ENCODE data around the gene ASCL4.

The ASCL4 gene

GRCh38 chr12:107779077-107779831 is 4.8 kb downstream of the ASCL4 start:
- no peak for DNase-seq

- DNase-seq, result no peak
Measured at GRCh38 chr12:107780298-107780697, 5.8 kb downstream of the ASCL4 start.

- no peak for DNase-seq
Measured at GRCh38 chr12:107782067-107782466, 7.6 kb downstream of the ASCL4 start.

DNA sequence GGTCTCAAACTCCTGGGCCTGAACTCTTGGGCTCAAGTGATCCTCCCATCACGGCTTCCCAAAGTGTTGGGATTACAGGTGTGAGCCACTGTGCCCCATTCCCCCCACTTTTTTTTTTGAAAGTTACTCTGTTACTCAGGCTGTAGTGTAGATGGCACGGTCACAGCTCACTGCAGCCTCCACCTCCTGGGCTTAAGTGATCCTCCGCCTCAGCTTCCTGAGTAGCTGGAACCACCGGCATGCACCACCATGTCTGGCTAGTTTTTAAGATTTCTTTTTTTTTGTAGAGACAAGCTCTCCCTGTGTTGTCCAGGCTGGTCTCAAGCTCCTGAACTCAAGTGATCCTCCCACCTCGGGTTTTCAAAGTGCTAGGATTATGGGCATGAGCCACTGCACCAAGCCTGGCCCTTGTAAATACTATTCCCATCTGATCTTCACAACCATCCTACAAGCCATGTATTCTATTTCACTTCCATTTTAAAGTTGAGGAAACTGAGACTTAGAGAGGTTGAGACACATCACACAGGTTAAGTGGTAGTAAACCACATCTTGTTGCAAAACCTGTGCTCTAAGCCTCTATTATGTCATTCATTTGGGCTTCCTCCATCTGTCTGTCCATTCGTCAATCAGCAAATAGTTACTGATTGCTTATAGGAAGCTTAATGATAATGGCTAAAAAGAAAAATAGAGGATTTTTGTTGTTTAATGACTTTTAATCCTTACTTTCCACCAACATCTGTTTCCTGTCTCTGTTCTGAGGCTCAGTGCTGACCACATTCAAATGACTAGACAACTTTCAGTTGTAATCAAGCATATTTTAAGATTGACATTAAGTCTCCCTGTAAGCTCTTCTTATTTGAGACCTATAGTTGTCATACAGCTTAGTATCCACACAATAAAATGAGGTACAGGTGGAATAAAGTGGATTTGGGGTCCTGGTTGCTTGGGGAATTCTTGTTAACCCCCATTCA is 9.2 kb downstream of the ASCL4 start:
- no peak for DNase-seq

DNA sequence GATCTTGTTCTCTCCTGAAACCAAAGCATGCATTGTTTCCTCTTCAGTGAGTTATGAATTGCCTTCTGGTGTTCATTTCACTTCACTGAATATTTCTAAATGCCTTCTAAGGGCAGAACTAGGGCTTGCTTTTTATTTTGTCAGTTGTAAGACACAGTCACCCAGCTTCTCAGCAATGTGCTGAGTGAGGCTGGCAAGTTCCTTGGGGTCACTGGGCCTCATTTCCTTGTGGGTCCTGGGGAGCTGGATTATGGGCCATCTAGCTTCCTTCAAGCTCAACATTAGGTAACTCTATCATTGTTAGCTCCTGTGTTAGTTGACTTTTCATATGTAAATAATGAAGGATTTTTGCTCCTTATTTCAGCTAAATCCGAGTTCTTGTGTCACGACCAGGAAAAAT is 13.8 kb downstream of the ASCL4 start:
- DNase-seq, result no peak

DNA sequence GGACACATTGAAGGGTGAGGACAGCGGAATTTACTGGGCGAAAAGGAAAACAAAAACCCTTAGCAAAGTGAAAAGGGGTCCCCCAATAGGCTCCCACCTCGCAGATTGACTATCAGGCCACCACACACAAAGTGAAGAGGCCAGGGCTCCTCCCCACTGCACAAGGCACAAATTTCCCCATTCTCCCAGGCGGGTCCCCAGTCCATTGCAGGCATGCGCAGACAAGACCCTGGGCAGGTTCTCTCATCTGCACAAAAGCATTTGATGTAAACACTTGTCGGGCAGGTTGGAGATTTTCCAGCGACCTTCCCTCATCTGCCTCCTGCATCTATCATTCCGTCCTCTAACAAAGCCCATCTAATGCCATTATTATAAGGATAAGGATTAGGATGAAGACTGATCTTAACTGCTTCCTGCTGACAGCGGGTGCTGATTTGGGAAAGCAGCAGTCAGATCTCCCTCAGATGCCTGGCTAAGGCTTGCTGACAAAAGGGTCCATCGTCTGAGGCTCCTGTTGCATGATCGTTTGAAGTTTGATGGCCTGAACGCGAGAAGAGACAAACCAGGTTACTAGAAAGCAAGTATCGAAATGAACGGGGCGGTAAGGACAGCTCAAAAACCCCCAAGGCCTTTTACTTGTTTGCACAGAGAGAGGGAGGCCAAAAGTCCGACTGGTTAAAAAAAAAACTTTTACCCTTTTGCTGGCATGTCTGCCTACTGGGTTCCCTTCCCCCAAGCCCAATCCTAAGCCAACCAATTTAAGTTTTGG is 14.4 kb downstream of the ASCL4 start:
- no peak for DNase-seq

DNA sequence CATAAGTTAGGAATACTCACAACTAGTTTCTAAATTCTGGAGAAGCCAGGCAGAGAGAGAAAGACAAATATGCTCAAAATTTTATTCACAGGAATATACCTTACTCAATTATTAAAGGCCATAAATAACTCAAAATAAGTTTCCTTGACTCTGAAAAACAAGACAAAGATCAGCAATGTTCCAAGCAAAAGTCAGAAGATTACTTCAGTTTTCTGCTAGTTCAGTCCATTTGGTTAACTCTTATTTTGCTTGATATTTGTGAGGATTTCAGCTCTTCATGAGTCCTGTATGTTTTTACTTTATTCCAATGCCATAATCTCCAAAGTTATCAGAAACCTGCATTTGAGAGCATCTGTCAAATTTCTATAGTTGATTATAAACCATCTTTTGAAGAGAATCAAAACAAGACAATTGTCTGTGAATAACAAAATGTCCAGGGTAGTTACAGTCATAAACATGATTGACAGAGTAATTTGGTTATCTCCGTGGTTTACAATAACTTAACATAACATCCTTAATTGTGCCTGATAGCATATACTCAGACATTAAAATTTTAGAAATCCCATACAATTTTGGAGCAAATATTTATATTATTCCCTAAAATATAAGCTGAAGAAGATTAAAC is 17.1 kb downstream of the ASCL4 start:
- DNase-seq, result no peak

DNA sequence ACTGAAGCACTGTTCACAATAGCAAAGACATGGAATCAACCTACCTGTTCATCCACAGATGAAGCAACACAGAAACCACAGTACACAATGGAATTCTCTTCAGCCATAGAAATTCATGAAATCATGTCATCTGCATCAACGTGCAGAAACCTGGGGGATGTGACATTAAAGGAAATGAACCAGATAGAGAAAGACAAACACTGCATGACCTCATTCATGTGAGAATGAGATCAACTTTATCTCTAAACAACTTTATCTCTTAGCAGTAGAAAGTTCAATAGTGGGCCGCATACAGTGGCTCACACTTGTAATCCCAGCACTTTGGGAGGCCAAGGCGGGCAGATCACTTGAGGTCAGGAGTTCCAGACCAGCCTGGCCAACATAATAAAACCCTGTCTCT is 19.9 kb downstream of the ASCL4 start:
- no peak for DNase-seq

DNA sequence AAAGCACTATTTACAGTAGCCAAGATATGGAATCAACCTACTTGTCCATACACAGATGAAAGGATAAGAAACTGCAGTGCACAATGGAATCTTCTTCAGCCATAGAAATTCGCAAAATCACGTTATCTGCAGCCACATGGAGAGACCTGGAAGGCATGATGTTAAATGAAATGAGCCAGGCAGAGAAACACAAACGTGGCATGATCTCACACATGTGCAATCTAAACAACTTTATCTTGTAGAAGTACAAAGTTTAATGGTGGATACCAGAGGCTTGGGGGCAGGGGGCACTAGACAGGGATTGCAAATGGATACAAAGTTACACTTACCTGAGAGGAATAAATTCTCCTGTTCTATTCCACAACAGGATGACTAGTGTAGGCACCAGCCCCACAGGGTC is 24.1 kb downstream of the ASCL4 start:
- DNase-seq, result no peak

GRCh38 chr12:107801150-107801549 is 26.6 kb downstream of the ASCL4 start:
- DNase-seq, result no peak

DNA sequence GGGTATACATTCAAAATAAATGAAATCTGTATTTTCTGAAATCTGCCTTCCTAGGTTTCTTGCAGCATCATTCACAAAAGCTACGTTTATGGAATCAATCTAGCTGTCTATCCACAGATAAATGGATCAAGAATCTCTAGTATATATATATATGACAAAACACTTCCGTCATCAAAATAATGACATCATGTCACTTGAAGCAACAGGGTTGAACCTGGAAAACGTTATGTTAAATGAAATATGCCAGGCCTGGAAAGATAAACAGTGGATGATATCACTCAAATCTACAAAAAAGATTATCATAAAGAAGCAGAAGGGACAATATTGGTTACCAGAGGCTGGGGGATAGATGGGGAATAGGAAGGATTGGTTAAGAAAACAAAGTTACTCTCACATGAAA is 28.6 kb downstream of the ASCL4 start:
- no peak for DNase-seq

DNA sequence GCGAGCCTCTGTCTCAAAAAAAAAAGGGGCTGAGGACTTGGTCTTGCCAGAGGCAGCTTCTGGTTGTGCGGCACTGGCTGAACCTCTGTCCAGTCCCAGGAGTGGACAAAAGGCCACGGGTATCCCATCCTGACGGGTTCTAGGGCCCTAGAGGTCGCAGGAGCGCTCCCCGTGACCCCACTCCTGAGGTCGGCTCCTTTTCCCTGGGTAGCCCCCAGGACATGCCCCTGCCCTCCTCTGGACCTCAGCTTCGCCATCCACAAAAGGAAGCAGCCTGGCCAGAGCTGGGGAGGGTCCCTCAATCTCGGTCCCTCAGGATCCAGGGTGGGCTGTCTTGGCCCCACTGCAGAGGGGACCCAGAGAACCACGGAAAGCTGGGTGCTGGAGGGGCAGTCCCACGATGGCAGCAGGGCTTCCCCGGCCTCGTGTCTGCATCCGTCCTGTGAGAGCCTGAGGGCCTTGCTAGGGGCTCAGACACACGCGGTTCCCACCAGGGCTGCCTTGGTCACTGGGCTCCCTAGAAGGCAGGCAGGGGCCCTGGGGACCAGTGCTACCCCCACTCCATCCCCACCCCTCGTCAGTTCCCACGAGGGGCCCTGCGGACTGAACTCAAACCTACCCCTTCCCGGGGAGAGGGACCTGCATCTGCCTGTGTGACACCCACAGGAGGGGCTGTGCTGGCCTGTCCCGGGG is 31.1 kb downstream of the ASCL4 start:
- no peak for DNase-seq

GRCh38 chr12:107807471-107808150 is 33.1 kb downstream of the ASCL4 start:
- no peak for DNase-seq

- no peak for DNase-seq
Measured at GRCh38 chr12:107817250-107817649, 42.7 kb downstream of the ASCL4 start.

GRCh38 chr12:107818984-107819383 is 44.5 kb downstream of the ASCL4 start:
- DNase-seq, result no peak

- no peak for DNase-seq
Measured at GRCh38 chr12:107822356-107822755, 47.9 kb downstream of the ASCL4 start.

All from stimulated activated naive CD4-positive, alpha-beta T cell (primary cell).